SIG-M5 (cell line): ENCODE measurements around the gene SCAPER.
A peak's percentile ranks its signal among the peaks of the same experiment; 100 is the strongest.

ENCODE experiments used
- DNase-seq: peaks from one replicate; lab custom pipeline; 2025; lab: John Stamatoyannopoulos, UW

Gene SCAPER

GRCh38 chr15:76339305-76340197, 565.6 kb downstream of the SCAPER start:
- no peak for DNase-seq

GRCh38 chr15:76338486-76339304, 566.4 kb downstream of the SCAPER start:
- no peak for DNase-seq

GRCh38 chr15:76337696-76338485, 567.2 kb downstream of the SCAPER start:
- DNase-seq = no peak

- no peak for DNase-seq
These were observed 568.0 kb downstream of the SCAPER start for GRCh38 chr15:76337059-76337695.

GRCh38 chr15:76336254-76337058, 568.7 kb downstream of the SCAPER start, which contains the start of gene ISL2:
Gene ISL2 (plus strand): TSS chr15:76336773. CDS start chr15:76336884, 111 bp downstream.
- peak; percentile 64 for DNase-seq

GRCh38 chr15:76335307-76336253, 569.6 kb downstream of the SCAPER start:
- DNase-seq = no peak

- no peak for DNase-seq
These were observed 570.5 kb downstream of the SCAPER start for GRCh38 chr15:76334438-76335306.

- no peak for DNase-seq
These were observed 571.3 kb downstream of the SCAPER start for GRCh38 chr15:76333720-76334437.

- no peak for DNase-seq
These were observed 571.8 kb downstream of the SCAPER start for GRCh38 chr15:76333309-76333708.

- no peak for DNase-seq
These were observed 572.3 kb downstream of the SCAPER start for GRCh38 chr15:76332796-76333195.

GRCh38 chr15:76330080-76330680, 575.0 kb downstream of the SCAPER start:
- no peak for DNase-seq

- no peak for DNase-seq
These were observed 576.2 kb downstream of the SCAPER start for GRCh38 chr15:76328958-76329357.

GRCh38 chr15:76328106-76328696, 576.9 kb downstream of the SCAPER start:
- DNase-seq = no peak

- DNase-seq = no peak
These were observed 577.7 kb downstream of the SCAPER start for GRCh38 chr15:76327191-76328105.

GRCh38 chr15:76325704-76326103, 579.4 kb downstream of the SCAPER start:
- DNase-seq = no peak

- DNase-seq = no peak
These were observed 581.1 kb downstream of the SCAPER start for GRCh38 chr15:76324066-76324465.
